ENCODE measurements around the gene RGS11.
"Not testable (repeated sequence)": the region's sequence is repeated elsewhere in the genome, so short reads cannot be mapped to it uniquely, and the experiment has no call there.

The RGS11 gene

DNA sequence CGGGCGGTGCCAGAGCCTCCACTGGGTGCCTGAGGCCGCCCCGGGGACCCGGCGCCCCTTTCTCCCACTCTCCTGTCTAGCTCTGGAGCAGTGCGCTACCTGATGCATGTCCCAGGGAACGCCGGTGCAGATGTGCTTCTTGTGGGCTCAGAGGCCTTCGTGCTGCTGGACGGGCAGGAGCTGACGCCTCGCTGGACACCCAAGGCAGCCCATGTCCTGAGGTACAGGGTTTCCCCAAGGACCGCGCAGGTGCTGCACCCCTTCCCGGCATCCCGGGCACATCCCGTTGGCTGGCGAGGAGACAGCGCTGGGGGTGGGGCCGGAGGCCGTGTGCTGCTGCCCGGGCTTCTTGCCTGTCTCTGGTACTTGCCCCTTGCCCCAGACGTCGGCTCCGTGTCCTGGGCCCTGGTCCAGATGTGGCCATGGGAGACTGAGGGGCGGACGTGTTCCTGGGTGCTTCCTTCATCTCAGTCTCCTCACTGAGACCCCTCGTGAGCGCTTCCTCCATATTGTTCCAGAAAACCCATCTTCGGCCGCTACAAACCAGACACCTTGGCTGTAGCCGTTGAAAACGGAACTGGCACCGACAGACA lies 12.5 kb downstream of the RGS11 start:
- DNase-seq (ENCODE audit: low read depth), result no peak

DNA sequence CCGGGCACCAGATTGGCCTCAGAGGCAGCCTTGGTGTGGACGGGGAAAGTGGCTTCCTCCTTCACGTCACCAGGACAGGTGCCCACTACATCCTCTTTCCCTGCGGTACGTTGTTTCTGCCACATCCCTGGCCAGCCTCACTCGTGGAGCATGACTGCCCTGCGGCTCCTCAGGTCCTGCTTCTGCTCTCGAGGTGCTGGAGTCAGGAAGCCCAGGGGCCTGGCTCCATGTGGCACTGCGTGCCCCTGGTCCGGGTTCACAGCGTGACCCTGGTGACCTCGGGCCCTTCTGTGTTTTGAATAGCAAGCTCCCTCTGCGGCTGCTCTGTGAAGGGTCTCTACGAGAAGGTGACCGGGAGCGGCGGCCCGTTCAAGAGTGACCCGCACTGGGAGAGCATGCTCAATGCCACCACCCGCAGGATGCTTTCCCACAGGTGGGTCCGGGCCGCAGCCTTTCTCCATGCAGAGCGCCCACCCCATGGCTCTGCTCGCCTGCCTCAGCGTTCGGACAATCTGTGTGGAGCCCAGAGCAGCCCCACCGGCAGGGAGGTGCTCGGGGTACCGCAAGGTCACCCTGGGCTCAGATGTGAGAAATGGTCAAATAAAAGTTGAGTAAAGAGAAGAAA lies 13.5 kb downstream of the RGS11 start:
- no peak for DNase-seq (ENCODE audit: low read depth)

DNA sequence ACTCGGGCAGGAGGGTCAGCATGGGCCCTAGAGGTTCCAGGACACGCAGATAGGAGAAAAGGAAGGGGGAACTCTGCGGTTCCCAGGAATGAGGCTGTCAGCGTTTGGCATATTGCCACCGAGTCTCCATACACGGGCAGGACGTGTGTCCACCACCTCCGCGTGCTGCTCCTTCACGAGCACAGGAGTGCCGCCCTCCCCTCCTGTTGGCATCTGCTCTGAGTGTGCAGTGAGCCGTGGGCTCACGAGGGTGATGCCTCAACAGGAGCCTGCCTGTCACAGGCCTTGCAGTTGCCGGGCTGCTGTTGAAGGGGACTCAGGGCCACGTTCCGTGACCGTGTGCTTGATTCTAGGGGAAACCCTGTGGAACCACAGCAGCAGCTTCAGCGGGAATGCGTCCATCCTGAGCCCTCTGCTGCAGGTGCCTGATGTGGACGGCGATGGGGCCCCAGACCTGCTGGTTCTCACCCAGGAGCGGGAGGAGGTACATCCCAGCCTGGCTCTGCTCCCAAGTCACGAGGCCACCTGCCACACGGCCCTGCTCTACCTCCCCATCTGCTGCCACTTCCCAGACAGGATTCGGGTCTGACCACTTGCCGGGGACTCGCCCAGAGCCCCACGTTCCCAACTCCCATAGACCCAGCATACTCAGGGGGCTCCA lies 14.6 kb downstream of the RGS11 start:
- no peak for DNase-seq (ENCODE audit: low read depth)

DNA sequence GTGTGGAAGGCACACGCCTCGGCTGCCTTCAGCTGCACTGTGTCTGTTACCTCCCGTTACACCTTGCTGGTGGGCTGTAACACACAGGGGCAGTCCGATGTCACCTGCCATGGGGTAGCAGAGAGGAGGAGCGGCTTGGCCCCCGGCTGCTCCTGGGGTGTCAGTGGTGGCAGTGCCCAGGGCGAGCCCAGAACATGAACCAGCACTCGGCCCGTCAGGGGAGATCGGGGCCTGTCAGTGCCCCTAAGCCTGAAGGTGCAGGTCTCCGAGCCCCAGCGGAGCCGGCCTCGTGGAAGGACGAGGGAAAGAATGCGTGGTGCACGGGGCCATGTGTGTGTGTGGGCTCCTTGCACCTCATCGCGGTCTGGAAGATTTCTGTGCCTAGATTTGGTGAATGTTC lies 15.4 kb downstream of the RGS11 start:
- DNase-seq (ENCODE audit: low read depth), result no peak

DNA sequence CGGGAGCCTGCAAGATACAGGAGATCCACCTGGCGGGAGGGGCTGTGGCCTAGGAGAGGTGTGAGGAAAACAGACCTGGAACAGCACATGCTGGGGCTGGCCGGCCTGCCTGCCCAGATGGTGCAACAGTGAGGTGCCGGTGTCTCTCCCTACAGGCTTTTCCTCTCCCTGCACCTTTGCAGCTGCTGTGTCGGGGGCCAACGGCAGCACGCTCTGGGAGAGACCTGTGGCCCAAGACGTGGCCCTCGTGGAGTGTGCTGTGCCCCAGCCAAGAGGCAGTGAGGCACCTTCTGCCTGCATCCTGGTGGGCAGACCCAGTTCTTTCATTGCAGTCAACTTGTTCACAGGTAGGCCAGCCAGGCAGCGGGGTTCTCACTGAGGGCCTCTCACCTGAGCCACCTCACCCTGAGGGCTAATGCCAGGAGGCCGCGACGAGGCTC lies 15.9 kb downstream of the RGS11 start:
- no peak for DNase-seq (ENCODE audit: low read depth)

DNA sequence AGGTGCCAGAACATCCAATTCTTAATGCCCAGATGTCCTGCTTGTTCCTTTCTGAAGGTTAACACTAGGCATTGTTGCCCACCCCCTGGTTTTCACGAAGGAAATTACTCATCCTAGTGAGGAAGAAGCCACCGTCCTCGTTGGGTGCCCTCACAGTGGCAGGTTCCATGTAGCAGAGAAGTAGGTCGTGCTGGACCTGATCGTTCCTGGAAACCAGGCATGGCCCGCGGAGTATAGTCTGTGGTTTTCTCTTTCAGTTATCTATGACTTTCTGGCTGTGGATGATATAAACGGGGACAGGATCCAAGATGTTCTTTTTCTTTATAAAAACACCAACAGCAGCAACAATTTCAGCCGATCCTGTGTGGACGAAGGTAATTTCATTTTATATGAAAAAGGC lies 16.5 kb downstream of the RGS11 start:
- DNase-seq (ENCODE audit: low read depth), result no peak

DNA sequence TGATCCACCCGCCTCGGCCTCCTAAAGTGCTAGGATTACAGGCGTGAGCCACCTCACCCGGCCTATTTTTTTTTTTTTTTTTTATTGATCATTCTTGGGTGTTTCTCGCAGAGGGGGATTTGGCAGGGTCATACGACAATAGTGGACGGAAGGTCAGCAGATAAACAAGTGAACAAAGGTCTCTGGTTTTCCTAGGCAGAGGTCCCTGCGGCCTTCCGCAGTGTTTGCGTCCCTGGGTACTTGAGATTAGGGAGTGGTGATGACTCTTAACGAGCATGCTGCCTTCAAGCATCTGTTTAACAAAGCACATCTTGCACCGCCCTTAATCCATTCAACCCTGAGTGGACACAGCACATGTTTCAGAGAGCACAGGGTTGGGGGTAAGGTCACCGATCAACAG lies 17.7 kb downstream of the RGS11 start:
- DNase-seq (ENCODE audit: low read depth), result not testable (repeated sequence)

DNA sequence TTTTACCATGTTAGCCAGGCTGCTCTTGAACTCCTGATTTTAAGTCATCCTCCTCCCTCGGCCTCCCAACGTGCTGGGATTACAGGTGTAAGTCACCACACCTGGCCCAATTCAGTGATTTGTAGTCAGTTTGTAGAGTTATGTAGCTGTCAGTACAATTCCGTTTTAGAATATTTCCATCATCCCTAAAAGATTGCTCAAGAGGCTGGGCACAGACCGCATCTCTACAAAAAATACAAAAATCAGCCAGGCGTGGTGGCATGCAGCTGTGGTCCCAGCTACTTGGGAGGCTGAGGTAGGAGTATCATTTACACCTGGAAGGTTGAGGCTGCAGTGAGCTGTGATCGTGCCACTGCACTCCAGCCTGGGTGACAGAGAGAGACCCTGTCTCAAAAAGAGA lies 20.6 kb downstream of the RGS11 start:
- no peak for DNase-seq (ENCODE audit: low read depth)

DNA sequence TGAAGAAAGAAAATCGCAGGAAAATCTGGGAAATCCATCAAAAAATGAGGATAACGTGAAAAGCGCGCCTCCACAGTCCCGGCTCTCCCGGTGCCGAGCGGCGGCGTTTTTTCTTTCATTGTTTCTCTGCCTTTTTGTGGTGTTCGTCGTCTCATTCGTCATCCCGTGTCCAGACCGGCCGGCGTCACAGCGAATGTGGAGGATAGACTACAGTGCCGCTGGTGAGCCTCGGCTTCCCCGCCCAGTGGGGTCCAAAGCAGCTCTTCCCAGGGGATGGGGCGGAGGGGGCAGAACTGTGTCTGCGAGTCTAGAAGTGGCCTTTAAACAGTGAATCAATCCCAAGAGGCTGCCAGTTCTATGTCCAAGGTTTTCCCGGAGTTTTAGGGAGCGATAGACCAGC lies 21.3 kb downstream of the RGS11 start:
- no peak for DNase-seq (ENCODE audit: low read depth)

DNA sequence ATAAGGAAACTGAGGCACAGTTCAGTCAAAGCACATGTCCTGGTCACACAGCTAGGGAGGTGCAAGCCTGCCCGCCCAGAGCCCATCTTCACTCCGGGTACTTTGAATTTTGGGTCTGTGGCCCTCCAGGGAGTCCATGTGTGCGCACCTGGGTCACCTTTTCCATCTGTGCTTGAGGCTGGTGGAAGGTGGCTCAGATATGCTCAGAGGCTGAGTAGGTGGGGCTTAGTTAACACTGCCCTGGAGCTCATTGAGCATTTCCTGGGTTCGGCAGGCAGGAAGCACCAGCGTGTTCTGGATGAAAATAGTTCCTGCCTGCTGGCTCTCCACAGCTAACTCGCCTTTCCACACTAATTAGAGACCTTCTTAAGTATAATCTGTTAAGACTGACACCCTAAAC lies 21.9 kb downstream of the RGS11 start:
- DNase-seq (ENCODE audit: low read depth), result no peak

DNA sequence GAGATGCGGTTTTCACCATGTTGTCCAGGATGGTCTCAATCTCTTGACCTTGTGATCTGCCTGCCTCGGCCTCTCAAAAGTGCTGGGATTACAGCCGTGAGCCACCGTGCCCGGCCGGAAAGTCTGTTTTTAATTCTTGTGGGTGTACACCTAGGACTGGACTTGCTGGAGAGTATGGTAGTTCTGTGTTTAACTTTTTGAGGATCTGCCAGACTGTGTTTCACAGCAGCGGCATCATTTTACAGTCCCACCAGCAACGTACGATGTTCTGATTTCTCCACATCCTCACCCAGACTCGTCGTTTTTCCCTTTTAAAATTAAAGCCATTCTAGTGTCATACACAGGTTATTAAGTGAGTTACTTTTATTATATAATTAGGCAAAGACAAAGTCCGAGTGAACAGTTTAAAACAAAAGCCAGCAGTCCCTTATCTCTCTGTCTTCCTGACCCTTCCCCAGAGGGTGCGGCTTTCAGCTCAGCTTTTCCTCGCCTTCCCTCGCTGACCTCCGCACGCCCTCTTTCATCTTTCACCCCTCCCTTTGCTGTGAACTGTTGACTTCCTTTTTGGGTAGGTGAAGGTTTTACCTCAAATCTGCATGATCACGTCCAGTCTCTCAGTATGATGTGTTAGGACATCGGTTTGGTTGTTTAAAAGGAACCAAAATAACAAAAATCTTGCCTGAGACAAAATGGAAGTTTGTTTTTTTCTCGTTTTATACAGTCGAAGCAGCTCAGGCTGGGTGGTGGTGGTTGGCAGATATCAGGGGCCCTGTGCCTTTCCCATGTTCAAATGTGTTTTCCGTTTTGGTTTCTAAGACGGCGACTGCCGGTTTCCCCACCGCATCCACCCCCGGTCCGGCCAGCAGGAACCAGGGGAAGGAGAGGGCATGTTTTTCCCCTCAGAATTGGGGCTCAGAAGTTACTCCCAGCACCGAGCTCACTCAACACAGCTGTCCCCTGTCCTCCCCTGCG lies 23.1 kb downstream of the RGS11 start:
- DNase-seq (ENCODE audit: low read depth), result no peak

DNA sequence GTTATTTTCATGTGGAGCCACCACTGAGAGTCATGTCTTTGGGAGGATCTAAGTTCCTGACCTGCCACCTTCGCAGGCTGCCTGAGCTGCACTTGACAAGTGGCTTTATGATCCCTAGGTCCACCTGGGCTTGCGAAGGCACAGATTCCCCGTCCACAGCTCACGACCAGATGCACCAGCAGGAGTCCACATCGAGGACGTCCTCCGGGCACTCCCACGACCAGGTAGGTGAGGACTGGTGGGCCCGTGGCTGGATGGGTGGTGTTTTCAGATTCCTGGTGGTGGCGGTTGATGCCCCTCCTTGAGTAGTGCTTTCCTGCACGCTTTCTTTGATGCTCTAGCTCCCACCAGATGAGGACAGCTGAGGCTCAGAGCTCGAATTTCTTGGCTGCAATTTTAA lies 26.3 kb downstream of the RGS11 start:
- no peak for DNase-seq (ENCODE audit: low read depth)

DNA sequence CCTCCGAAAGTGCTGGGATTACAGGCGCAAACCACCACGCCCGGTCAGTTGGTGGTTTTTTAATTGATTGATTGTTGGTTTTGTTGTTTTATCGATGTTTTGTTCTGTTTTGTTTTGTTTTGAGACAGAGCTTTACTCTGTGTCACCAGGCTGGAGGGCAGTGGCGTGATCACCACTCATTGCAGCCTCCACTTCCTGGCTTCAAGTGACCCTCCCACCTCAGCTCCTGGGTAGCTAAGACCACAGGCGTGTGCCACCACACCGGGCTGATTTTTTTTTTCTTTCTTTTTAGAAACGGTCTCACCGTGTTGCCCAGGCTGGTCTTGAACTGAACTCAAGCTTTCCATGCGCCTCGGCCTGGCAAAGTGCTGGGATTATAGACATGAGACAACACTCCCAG lies 28.7 kb downstream of the RGS11 start:
- DNase-seq (ENCODE audit: low read depth), result no peak

DNA sequence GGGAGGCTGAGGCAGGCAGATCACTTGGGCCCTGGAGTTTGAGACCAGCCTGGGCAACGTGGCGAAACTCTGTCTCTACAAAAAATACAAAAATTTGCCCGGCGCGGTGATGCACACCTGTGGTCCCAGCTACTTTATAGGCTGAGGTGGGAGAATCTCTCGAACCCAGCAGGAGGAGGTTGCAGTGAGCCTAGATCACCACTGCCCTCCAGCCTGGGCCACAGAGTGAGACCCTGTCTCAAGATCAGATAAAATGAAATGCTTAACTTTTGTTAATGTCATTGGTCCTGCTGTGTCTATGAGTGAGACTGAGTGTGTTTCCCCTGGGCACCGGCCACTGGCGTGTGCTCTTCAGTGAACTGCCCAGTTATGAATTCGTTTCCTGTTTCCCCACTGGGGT lies 30.6 kb downstream of the RGS11 start:
- DNase-seq (ENCODE audit: low read depth), result no peak

DNA sequence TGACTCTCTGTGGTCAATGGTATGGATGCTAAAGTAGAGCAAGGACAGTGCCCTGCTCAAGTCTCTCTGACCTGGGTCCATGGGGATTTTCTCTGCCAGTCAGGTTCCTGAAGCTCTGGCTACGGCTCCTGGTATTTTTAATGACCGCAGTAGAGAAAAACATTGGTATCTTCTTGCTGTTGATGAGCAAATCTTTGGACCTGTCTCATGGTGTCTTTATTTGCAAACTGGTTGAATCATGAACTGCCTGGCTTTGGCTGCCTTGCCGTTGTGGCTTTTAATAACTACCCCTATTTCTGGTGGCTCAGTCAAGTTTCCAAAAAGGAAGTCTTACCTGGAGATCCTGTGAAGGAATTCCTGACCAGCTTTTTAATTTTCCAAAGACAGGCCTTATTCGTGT lies 32.4 kb downstream of the RGS11 start:
- no peak for DNase-seq (ENCODE audit: low read depth)

DNA sequence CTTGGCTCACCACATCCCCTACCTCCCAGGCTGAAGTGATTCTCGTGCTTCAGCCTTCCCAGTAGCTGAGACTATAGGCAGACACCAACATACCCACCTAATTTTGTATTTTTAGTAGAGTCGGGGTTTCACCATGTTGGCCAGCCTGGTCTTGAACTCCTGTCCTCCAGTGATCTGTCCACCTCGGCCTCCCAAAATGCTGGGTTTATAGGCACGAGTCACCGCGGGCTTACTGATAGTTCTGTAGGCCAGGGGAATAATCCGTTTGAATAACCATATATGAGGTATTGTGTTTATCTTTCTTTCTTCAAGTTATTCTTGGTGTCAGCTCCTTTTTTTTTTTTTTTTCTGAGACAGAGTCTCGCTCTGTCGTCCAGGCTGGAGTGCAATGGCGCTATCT lies 33.5 kb downstream of the RGS11 start:
- no peak for DNase-seq (ENCODE audit: low read depth)

DNA sequence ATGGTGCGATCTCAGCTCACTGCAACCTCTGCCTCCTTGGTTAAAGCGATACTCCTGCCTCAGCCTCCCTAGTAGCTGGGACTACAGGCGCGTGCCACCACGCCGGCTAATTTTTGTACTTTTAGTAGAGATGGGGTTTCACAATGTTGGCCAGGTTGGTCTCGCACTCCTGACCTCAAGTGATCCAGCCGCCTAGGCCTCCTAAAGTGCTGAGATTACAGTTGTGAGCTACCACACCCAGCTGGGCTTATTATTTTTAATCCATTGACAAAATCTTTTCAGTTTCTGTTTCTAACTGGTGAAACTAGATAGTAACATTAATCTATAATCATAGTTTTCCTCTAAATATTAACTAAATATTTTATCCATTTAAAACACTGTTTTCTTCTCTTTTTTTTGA lies 35.2 kb downstream of the RGS11 start:
- DNase-seq (ENCODE audit: low read depth), result no peak

DNA sequence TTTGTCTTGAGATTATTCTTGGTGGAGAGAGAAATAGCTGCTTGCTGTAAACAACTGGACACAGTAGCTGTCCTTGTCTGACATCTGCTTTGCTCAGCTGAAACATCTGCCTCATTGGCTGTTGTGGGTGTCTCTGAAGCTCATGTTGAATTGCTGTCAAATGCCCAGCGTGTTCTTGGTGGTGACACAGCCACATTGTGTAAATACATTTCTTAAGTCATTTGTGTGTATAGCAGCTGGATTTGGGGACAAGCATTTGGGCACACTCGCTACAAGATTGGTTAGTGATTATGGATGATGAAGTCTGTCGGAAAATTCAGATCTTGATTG lies 35.8 kb downstream of the RGS11 start:
- DNase-seq (ENCODE audit: low read depth), result no peak

DNA sequence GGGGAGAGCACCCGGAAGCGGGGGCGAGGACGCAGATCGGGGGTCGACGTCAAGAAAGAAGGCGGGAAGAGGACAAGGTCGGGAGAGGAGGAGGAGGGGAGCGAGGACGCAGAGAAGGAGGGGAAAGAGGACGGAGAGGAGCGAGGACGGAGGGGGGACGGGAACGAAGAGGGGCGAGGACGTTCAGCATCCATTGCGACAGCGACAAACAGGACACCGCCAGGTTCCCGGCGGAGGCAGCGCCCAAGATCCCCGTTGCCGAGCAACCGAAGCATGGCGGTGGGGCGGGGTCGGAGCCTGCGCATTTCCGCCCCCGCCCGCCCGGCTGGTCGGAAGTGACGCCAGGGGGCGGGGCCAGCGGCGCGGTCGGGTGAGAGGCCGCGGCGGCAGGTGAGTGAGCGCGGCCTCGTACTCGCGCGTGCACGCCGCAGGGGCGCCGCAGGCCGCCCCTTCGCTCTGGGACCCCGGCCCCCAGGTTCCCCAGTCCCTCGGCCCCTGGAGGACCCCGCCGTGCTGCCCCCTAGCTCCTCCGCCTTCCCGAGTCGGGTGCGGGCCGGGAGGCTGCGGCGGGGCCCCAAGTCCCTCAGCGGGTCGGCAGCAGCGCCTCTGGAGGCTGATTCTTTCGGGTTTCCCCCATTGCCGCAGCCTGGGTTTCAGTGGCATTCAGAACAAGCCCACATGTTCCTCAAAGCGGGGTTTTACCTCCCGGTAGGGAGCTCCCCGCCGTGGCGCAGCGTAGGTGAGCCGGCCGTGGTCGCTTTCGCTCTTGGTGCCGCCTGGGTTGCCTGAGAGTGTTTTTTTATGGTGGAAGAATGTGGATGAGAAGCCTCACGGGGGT lies 41.1 kb downstream of the RGS11 start, which contains the start of gene FAM234A:
Gene FAM234A (plus strand): TSS at position 354 of the 838 bp plus-strand sequence. CDS start 19,593 bp downstream, outside the sequence.
- DNase-seq (ENCODE audit: low read depth), result peak; percentile 92

DNA sequence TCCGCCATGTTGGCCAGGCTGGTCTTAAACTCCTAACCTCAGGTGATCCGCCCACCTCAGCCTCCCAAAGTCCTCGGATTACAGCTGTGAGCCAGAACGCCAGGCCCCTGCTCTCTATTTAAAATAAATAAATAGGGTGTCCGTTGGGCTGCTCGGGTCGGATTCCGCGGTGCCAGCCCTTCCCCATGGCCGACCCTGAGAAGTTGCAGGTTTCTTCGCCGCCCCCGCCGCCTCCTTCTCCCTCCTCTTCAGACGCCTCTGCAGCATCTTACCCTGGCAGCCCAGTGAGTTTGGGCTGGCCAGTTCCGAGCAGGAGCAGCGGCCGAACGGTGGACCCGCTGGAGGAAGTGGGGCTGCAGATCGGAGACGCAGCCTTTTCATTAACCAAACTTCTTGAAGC lies 44.8 kb downstream of the RGS11 start:
- no peak for DNase-seq (ENCODE audit: low read depth)

DNA sequence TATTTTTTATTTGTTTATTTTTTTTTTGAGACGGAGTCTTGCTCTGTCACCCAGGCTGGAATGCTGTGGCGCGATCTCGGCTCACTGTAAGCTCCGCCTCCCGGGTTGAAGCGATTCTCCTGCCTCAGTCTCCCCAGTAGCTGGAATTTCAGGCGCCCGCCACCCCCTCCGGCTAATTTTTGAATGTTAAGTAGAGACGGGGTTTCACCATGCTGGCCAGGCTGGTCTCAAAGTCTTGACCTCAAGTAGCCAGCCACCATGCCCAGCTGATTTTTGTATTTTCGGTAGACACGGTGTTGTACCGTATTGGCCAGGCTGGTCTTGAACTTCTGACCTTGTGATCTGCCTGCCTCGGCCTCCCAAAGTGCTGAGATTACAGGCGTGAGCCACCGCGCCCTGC lies 45.4 kb downstream of the RGS11 start:
- not testable (repeated sequence) for DNase-seq (ENCODE audit: low read depth)

Measured in stimulated activated CD4-positive, alpha-beta T cell treated with anti-CD3 and anti-CD28 coated beads, Interleukin-2, amount 100 ng/mL, for 4 hours (primary cell).